HL-60 (cell line): ENCODE results near the gene LRP5.

Experiments used
- POLR2AphosphoS5 ChIP-seq: IDR thresholded peaks from 2 replicates; pipeline ENCODE4 v1.6.1; 2012; ENCODE audit warnings: low read depth
- TF ChIP-seq, protein P1 (sequence below): IDR thresholded peaks from one replicate; pipeline ENCODE4 v1.5.1; 2011; ENCODE audit warnings: low read length, control low read depth, inconsistent platforms; ENCODE audit not compliant: insufficient read depth
- TF ChIP-seq, protein P2 (sequence below): IDR thresholded peaks from 2 replicates; pipeline ENCODE4 v1.6.1; 2012; ENCODE audit warnings: low read depth; ENCODE audit not compliant: insufficient replicate concordance

DNA sequence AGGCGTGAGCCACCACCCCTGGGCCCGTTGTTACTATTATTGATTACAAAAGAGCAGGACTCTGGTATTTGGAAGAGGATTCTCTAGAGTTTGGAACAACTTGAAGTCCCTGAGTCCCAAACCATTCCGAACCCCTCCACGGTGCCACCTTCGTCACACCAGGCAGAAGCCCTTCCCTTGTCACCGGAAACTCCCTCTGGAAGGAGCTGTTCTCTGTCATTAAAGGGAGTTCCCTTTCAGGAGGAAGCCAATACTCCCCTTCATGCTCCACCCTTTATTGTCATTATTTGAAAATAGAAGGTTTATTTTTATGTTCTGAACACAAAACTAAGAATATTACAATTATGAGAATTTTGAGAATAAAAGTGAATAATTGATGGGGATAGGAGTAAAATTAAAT is 35.5 kb upstream of the LRP5 start:
- TF ChIP-seq, protein P1, sequence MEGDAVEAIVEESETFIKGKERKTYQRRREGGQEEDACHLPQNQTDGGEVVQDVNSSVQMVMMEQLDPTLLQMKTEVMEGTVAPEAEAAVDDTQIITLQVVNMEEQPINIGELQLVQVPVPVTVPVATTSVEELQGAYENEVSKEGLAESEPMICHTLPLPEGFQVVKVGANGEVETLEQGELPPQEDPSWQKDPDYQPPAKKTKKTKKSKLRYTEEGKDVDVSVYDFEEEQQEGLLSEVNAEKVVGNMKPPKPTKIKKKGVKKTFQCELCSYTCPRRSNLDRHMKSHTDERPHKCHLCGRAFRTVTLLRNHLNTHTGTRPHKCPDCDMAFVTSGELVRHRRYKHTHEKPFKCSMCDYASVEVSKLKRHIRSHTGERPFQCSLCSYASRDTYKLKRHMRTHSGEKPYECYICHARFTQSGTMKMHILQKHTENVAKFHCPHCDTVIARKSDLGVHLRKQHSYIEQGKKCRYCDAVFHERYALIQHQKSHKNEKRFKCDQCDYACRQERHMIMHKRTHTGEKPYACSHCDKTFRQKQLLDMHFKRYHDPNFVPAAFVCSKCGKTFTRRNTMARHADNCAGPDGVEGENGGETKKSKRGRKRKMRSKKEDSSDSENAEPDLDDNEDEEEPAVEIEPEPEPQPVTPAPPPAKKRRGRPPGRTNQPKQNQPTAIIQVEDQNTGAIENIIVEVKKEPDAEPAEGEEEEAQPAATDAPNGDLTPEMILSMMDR: no peak
- no peak for TF ChIP-seq POLR2AphosphoS5
- TF ChIP-seq, protein P2, sequence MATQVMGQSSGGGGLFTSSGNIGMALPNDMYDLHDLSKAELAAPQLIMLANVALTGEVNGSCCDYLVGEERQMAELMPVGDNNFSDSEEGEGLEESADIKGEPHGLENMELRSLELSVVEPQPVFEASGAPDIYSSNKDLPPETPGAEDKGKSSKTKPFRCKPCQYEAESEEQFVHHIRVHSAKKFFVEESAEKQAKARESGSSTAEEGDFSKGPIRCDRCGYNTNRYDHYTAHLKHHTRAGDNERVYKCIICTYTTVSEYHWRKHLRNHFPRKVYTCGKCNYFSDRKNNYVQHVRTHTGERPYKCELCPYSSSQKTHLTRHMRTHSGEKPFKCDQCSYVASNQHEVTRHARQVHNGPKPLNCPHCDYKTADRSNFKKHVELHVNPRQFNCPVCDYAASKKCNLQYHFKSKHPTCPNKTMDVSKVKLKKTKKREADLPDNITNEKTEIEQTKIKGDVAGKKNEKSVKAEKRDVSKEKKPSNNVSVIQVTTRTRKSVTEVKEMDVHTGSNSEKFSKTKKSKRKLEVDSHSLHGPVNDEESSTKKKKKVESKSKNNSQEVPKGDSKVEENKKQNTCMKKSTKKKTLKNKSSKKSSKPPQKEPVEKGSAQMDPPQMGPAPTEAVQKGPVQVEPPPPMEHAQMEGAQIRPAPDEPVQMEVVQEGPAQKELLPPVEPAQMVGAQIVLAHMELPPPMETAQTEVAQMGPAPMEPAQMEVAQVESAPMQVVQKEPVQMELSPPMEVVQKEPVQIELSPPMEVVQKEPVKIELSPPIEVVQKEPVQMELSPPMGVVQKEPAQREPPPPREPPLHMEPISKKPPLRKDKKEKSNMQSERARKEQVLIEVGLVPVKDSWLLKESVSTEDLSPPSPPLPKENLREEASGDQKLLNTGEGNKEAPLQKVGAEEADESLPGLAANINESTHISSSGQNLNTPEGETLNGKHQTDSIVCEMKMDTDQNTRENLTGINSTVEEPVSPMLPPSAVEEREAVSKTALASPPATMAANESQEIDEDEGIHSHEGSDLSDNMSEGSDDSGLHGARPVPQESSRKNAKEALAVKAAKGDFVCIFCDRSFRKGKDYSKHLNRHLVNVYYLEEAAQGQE: no peak
